ENCODE measurements around the gene TBC1D5. TPM values are rescaled to one million over a fixed set of nuclear protein-coding genes. Genes with fewer than 3 reads are reported as not detected.

TBC1D5 gene
- total RNA-seq, 1 experiment from 2014 or later, result 43.3 TPM

DNA sequence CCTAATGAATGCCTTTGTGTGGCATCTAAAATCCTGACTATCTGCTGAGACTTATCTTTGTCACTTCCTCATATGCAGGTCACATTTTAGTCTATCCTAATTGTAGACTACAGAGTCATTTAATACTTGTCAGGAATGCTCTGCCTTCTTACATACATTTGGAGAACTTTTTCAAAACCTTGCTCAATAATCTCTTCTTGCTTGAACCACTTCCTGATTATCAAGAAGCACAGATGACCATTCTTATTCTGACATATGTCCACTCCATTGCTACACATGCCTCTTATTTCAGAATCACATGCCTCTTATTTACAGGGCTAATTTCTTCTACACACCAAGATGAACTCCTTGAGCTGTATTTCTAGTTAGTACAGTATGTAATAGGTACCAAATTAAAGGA is 400.3 kb downstream of the TBC1D5 start:
- intact Hi-C loops (cut with micrococcal nuclease), result no loop called here
- no peaks in the 10 kb centered on the region for H3K27me3 Mint-ChIP-seq (ENCODE audit: insufficient read depth, unreplicated experiment)
- H3K4me3 Mint-ChIP-seq (ENCODE audit: unreplicated experiment), result no peak overlapping the region
- TF ChIP-seq, protein P1, sequence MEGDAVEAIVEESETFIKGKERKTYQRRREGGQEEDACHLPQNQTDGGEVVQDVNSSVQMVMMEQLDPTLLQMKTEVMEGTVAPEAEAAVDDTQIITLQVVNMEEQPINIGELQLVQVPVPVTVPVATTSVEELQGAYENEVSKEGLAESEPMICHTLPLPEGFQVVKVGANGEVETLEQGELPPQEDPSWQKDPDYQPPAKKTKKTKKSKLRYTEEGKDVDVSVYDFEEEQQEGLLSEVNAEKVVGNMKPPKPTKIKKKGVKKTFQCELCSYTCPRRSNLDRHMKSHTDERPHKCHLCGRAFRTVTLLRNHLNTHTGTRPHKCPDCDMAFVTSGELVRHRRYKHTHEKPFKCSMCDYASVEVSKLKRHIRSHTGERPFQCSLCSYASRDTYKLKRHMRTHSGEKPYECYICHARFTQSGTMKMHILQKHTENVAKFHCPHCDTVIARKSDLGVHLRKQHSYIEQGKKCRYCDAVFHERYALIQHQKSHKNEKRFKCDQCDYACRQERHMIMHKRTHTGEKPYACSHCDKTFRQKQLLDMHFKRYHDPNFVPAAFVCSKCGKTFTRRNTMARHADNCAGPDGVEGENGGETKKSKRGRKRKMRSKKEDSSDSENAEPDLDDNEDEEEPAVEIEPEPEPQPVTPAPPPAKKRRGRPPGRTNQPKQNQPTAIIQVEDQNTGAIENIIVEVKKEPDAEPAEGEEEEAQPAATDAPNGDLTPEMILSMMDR (IDR thresholded peaks at IDR 0.05; ENCODE audit: unreplicated experiment), result no peak
- H3K36me3 Mint-ChIP-seq (ENCODE audit: insufficient read depth, unreplicated experiment), result peaks cover 4% of the 10 kb centered on the region
- BruUV-seq (replicated peaks), result no TSS peak
- H3K27ac Mint-ChIP-seq (ENCODE audit: low read depth, unreplicated experiment), result no peak overlapping the region
- H3K9me3 Mint-ChIP-seq (ENCODE audit: unreplicated experiment), result no peaks in the 10 kb centered on the region
- CTCF ChIA-PET, result interaction anchor here (0.5 to 1.0 kb wide), 2 partner anchors 499 to 1052 kb away, joined by 3 read pairs; no protein-coding TSS in a partner anchor
- no peaks in the 10 kb centered on the region for H3K4me1 Mint-ChIP-seq (ENCODE audit: insufficient read depth, unreplicated experiment)
- POLR2A ChIA-PET, result interaction anchor here (0.6 kb wide), 1 partner anchor 28 kb away, joined by 3 read pairs; no protein-coding TSS in a partner anchor
- no peak for DNase-seq (ENCODE audit: unreplicated experiment)

DNA sequence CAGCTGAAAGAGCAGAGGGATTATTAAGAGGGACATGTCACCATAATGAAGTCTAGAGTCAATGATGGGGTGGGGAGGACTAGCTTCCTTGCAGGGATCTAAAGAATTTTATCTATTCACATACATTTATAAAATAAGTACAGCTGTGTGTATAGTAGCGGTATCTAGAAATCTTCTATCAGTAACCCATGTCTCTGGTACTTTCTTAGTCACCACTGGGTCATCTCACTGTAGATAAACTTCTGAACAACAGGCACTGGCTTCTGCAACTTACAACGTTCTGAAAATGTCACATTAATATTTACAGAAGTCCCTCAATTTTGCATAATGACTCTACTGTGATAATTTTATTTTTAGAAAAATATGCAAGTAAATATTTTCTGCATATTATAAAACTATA is 401.7 kb downstream of the TBC1D5 start:
- intact Hi-C loops (cut with micrococcal nuclease), result no loop called here
- H3K4me1 Mint-ChIP-seq (ENCODE audit: insufficient read depth, unreplicated experiment), result no peaks in the 10 kb centered on the region
- no peak overlapping the region for H3K4me3 Mint-ChIP-seq (ENCODE audit: unreplicated experiment)
- H3K27ac Mint-ChIP-seq (ENCODE audit: low read depth, unreplicated experiment), result no peak overlapping the region
- no TSS peak for BruUV-seq (replicated peaks)
- H3K36me3 Mint-ChIP-seq (ENCODE audit: insufficient read depth, unreplicated experiment), result peaks cover 10% of the 10 kb centered on the region
- no peaks in the 10 kb centered on the region for H3K9me3 Mint-ChIP-seq (ENCODE audit: unreplicated experiment)
- CTCF ChIA-PET, result no interaction called here
- POLR2A ChIA-PET, result no interaction called here
- DNase-seq (ENCODE audit: unreplicated experiment), result no peak
- H3K27me3 Mint-ChIP-seq (ENCODE audit: insufficient read depth, unreplicated experiment), result no peaks in the 10 kb centered on the region
- TF ChIP-seq, protein P1 (IDR thresholded peaks at IDR 0.05; ENCODE audit: unreplicated experiment), result no peak

GRCh38 chr3:17340261-17340660 is 402.2 kb downstream of the TBC1D5 start:
- BruUV-seq (replicated peaks), result no TSS peak
- intact Hi-C loops (cut with micrococcal nuclease), result no loop called here
- ChIA-PET CTCF (no interaction called here), POLR2A (interaction anchor here (1.5 kb wide), 1 partner anchor 10 kb away, joined by 4 read pairs; no protein-coding TSS in a partner anchor)
- no peak overlapping the region for H3K27ac Mint-ChIP-seq (ENCODE audit: low read depth, unreplicated experiment)
- H3K27me3 Mint-ChIP-seq (ENCODE audit: insufficient read depth, unreplicated experiment), result no peaks in the 10 kb centered on the region
- no peaks in the 10 kb centered on the region for H3K4me1 Mint-ChIP-seq (ENCODE audit: insufficient read depth, unreplicated experiment)
- peaks cover 10% of the 10 kb centered on the region for H3K36me3 Mint-ChIP-seq (ENCODE audit: insufficient read depth, unreplicated experiment)
- no peak overlapping the region for H3K4me3 Mint-ChIP-seq (ENCODE audit: unreplicated experiment)
- DNase-seq (ENCODE audit: unreplicated experiment), result no peak
- H3K9me3 Mint-ChIP-seq (ENCODE audit: unreplicated experiment), result no peaks in the 10 kb centered on the region
- TF ChIP-seq, protein P1 (IDR thresholded peaks at IDR 0.05; ENCODE audit: unreplicated experiment), result no peak

GRCh38 chr3:17339132-17339575 is 403.3 kb downstream of the TBC1D5 start:
- no peak overlapping the region for H3K4me3 Mint-ChIP-seq (ENCODE audit: unreplicated experiment)
- H3K27ac Mint-ChIP-seq (ENCODE audit: low read depth, unreplicated experiment), result peak overlapping the region; percentile 27
- no TSS peak for BruUV-seq (replicated peaks)
- H3K36me3 Mint-ChIP-seq (ENCODE audit: insufficient read depth, unreplicated experiment), result peaks cover 10% of the 10 kb centered on the region
- no peaks in the 10 kb centered on the region for H3K9me3 Mint-ChIP-seq (ENCODE audit: unreplicated experiment)
- no peaks in the 10 kb centered on the region for H3K27me3 Mint-ChIP-seq (ENCODE audit: insufficient read depth, unreplicated experiment)
- intact Hi-C loops (cut with micrococcal nuclease), result no loop called here
- TF ChIP-seq, protein P1 (IDR thresholded peaks at IDR 0.05; ENCODE audit: unreplicated experiment), result no peak
- no peak for DNase-seq (ENCODE audit: unreplicated experiment)
- ChIA-PET POLR2A (interaction anchor here (1.5 kb wide), 1 partner anchor 11 kb away, joined by 4 read pairs; no protein-coding TSS in a partner anchor), CTCF (no interaction called here)
- no peaks in the 10 kb centered on the region for H3K4me1 Mint-ChIP-seq (ENCODE audit: insufficient read depth, unreplicated experiment)
